HG03039 (cell line): Measurements from ENCODE around the gene NUP214.
"Not testable (repeated sequence)": the region's sequence is repeated elsewhere in the genome, so short reads cannot be mapped to it uniquely, and the experiment has no call there.

Source experiments
- ATAC-seq: cut with Tn5 transposase; IDR thresholded peaks from one replicate; pipeline ENCODE4 v1.9.1; 2021; ENCODE audit warnings: mild to moderate bottlenecking, moderate library complexity; ENCODE audit not compliant: unreplicated experiment

NUP214 gene

GRCh38 chr9:131257266-131258025 is 132.1 kb downstream of the NUP214 start:
- ATAC-seq, result no peak

DNA sequence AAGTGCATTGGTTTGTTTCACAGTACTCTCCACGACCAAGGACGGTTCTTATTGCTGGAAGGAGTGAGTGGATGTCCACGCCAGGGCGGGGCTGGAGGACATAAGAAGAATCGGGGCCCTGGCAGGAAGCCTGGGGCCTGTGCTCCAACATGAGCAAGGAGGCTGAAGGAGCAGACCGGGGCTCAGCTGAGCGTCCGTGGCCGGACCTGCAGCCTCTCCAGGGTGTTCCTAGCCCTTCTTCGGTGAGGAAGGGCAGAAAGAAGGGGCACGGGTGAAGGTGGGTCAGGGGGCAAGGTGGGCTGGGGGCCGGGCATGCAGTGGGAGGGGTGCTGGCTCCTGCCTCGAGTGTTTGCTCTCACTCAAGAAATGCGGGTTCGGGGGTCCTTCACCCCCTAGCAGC is 132.8 kb downstream of the NUP214 start:
- no peak for ATAC-seq

DNA sequence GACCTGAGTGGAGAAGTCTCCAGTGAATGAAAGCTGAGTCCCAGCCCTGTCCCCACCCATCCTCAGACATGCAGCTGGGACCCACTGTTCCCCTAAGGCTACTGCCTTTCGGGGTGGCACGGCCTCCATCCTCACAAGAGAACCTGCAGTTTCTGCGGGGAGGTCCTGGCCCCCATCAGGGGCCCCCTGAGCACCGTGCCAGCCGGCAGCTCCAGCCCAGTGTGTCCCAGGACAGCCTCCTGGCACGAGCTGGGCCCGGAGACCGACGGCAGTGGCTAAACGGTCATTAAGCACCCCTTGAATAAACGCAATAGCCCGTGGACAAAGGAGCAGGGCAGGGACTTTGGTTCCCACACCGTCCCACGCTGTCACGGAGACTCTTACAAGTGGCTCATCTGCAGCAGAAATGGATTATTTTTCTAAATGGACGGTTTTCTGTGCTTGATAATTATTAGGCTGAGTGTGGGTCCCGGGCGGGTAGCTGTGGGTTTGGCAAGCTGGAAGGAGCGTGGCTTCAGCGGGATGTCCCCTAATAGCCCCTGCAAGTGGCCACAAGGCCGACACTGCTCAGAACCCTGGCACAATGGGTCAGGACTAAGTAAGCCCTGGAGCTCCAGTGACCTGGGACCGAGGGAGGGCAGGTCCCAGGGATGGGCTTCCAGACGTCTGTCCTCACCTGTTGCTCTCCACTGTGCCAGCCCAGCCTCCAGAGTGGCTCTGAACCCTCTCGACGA is 133.5 kb downstream of the NUP214 start:
- no peak for ATAC-seq

DNA sequence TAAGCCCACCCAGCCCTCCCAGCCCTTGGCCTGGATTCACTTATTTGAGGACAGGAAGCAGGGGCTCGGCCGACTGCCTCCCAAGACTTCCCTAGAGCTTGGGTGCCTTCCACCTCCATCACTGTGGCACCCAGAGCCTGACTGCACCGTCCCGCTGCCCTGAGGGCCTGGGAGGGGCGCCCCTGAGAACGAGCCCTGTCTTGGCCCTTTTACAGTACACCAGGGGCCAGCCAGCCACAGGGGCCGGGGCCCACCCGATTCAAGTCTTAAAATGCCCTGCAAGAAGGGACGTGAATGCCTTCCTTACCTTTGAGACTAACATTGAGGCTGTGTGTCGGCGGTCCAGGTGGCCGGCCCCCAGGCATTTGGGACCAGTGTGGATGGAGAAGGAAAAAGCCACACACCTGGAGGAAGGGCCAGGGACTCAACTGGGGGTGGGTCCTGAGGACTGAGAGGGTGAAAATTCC is 134.1 kb downstream of the NUP214 start:
- no peak for ATAC-seq

- no peak for ATAC-seq
Measured at GRCh38 chr9:131259916-131260597, 134.7 kb downstream of the NUP214 start.

DNA sequence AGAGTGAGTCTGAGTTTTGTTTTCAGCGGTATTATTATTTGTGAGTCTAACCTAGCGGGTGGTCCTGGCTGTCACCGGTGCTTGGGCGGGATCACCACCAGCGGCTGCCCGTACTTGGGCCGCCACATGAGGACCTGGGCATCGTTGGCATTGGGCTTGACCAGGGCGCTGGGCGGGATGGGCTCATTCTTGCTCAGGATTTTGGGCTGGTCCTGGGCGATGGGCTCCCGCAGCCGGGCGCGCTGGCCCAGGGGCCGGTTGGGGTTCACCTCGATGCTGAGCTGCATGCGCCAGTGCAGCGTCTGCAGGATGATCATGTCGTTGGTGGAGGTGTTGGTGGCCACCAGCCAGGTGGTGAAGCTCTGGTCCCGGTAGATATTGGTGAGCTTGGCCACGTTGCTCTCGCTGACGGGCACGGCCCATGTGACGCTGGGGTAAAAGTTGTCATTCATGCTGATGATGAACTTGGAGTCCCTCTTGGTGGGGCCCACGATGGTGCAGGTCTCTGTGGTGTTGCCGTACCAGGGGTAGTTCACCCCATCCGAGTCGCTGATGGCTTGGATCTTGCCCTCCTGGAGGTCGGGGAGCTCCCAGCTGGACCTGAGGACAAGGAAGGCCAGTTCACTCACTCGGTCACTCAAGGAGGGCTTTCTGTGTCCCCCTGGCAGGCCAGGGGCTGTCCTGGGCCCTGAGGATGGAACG is 135.5 kb downstream of the NUP214 start:
- ATAC-seq, result no peak

- ATAC-seq, result no peak
Measured at GRCh38 chr9:131262327-131263032, 137.1 kb downstream of the NUP214 start.

GRCh38 chr9:131263033-131263343 is 137.6 kb downstream of the NUP214 start:
- ATAC-seq, result not testable (repeated sequence)

DNA sequence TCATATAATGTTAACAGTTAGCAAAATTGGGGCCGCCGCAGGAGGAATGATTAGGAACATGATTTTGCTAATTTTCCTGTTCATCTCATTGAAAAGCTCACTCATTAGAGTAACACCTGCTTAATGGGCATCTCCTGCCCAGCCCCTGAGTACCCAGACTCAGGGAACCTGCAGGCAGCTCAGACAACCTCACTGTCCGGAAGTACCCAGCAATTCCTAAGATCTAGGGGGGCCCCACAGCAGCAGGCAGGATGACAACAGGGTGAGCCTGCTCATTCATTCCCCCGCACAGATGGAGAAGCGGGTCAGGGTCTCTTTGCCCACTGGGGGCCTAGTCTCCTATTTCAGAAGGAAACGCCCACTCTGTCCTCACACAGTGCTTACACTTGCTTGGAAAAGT is 138.3 kb downstream of the NUP214 start:
- ATAC-seq, result no peak

GRCh38 chr9:131264231-131264630 is 138.8 kb downstream of the NUP214 start:
- no peak for ATAC-seq

DNA sequence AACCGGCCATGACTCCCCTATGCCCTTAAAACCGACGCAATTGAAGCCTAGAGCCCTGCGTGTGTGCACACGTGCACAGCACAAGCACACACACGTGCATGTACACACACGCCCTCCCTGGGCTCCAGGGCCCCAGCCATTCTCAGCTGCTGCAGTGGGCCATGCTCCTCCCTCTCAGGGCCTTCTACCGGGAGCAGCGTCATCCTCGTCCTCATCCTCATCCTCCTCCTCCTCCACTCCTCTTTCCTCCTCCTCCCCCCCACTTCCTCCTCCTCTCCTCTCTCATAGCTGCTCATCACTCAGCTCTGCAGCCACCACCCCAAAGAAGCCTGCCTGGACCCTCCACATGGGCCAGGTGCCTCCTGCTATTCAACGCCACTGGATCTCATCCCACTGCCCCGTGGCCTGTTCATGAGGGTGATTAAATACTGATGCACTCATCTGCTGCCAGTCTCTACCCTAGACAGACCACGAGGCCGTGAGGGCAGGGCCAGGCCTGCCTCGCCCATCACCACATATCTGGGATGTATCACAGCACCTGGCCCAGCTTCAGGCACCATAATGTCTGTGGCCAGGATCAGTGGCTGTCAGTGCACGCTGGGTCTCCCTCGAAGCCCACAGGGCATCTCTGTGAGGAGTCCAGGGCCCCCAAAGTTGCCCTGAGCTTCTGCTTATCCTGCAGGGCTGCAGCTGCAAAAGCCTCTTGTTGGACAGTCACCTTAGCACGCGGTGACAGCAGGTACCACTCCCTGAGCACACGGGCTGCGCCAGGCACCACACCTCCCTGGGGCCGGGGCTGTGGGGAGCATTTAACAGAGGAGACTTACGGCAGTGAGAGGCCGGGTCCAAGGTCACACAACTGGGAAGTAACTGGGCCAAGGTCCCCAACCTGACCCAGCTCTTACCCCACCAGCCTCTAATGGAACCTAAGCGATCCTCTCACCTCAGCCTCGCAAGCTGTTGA is 141.2 kb downstream of the NUP214 start:
- ATAC-seq, result no peak

GRCh38 chr9:131270171-131271015 is 145.0 kb downstream of the NUP214 start:
- no peak for ATAC-seq

- ATAC-seq, result not testable (repeated sequence)
Measured at GRCh38 chr9:131271016-131271273, 145.6 kb downstream of the NUP214 start.

- ATAC-seq, result no peak
Measured at GRCh38 chr9:131271506-131271931, 146.1 kb downstream of the NUP214 start.

GRCh38 chr9:131272212-131272611 is 146.8 kb downstream of the NUP214 start:
- no peak for ATAC-seq

- ATAC-seq, result no peak
Measured at GRCh38 chr9:131273146-131273855, 147.9 kb downstream of the NUP214 start.

DNA sequence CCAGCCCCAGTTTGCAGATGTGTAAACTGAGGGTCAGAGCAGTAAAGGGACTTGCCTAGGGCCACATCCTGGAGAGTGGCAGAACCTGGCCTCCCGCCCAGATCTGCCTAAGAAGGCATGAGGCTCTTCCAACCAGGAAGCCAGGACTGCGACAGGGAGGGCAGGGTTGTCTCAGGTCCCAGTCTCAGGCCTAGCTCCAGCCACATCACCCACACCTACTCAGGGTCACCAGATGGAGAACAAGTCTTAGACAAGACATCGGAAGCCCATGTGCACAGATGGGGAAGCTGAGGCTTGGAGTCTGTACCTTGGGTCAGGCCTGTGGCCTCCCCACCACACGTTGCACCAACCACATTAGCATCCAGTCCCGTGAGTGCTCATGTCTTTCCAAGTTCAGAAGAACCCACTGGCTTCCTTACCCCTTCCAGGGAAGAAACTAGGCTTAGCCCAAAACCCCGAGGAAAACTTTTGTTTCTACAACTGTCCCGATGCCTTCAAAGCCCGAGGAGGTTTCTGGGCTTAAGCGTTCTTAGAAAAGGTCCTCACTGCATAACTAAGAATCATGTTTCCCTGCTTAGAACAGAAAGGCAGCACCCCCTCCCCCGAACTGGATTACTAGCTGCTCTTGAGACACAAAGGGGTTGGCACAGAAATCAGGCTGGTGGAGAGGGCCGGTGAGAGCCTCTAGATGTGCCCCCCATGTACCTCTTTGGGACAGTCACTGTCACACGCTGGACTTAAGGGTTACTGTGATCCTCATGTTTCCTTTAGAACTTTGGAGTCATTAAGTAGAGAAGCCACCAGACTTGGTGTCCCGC is 148.7 kb downstream of the NUP214 start:
- ATAC-seq, result no peak
